ENCODE data around the gene SAA1. TPM values are rescaled to one million over a fixed set of nuclear protein-coding genes. Genes with fewer than 3 reads are reported as not detected.

SAA1 gene
- total RNA-seq, 1 donor from 2014 or later, result not detected

GRCh38 chr11:18248561-18248960 lies 17.5 kb upstream of the SAA1 start, which contains the start of gene SAA2:
Gene SAA2 (minus strand): TSS chr11:18248668. CDS start chr11:18248011, 657 bp downstream.
- Mint-ChIP-seq H3K4me3 (no peak within 1 kb of the TSS), H3K9me3 (no peaks in the 10 kb centered on the region), H3K36me3 (ENCODE audit: low read depth) (no peaks in the 10 kb centered on the region), H3K27ac (no peak within 1 kb of the TSS), H3K27me3 (no peaks in the 10 kb centered on the region), H3K4me1 (peaks cover 15% of the 10 kb centered on the region)
- intact Hi-C loops (cut with micrococcal nuclease), result loop anchor here (10.0 kb wide), 1 partner anchor 276 kb away; the partner anchor contains the start of gene TSG101
- CTCF ChIA-PET, result no interaction called here
- no peak for TF ChIP-seq CTCF (IDR thresholded peaks at IDR 0.05)
- ATAC-seq (ENCODE audit: low read depth) (no peak), DNase-seq (no peak)
- POLR2A ChIA-PET, result no interaction called here

- TF ChIP-seq CTCF (IDR thresholded peaks at IDR 0.05), result no peak
These were observed 12.8 kb upstream of the SAA1 start for GRCh38 chr11:18253233-18253632.

GRCh38 chr11:18253778-18254338 lies 12.2 kb upstream of the SAA1 start:
- TF ChIP-seq CTCF (IDR thresholded peaks at IDR 0.05), result no peak
- no peak overlapping the region for H3K4me3 Mint-ChIP-seq
- H3K27me3 Mint-ChIP-seq, result no peaks in the 10 kb centered on the region
- intact Hi-C loops (cut with micrococcal nuclease), result no loop called here
- H3K36me3 Mint-ChIP-seq (ENCODE audit: low read depth), result no peaks in the 10 kb centered on the region
- H3K27ac Mint-ChIP-seq, result no peak overlapping the region
- ATAC-seq (ENCODE audit: low read depth) (no peak), DNase-seq (no peak)
- no peaks in the 10 kb centered on the region for H3K9me3 Mint-ChIP-seq
- H3K4me1 Mint-ChIP-seq, result no peaks in the 10 kb centered on the region
- CTCF ChIA-PET, result no interaction called here
- POLR2A ChIA-PET, result no interaction called here

More at GRCh38 chr11:18253233-18253632, 12.8 kb upstream of the SAA1 start:
- Mint-ChIP-seq H3K4me3 (no peak overlapping the region), H3K9me3 (no peaks in the 10 kb centered on the region), H3K36me3 (ENCODE audit: low read depth) (no peaks in the 10 kb centered on the region), H3K4me1 (no peaks in the 10 kb centered on the region), H3K27me3 (no peaks in the 10 kb centered on the region), H3K27ac (no peak overlapping the region)
- ChIA-PET CTCF (no interaction called here), POLR2A (interaction anchor here (0.6 kb wide), 1 partner anchor 93 kb away, joined by 7 read pairs; no protein-coding TSS in a partner anchor)
- intact Hi-C loops (cut with micrococcal nuclease), result no loop called here
- ATAC-seq (ENCODE audit: low read depth) (no peak), DNase-seq (no peak)

GRCh38 chr11:18254781-18255361 lies 11.2 kb upstream of the SAA1 start:
- CTCF ChIA-PET, result no interaction called here
- H3K9me3 Mint-ChIP-seq, result no peaks in the 10 kb centered on the region

More at GRCh38 chr11:18254781-18255361, 11.2 kb upstream of the SAA1 start:
- no peaks in the 10 kb centered on the region for H3K36me3 Mint-ChIP-seq (ENCODE audit: low read depth)
- no peak overlapping the region for H3K4me3 Mint-ChIP-seq
- DNase-seq, result no peak
- ATAC-seq (ENCODE audit: low read depth), result no peak
- no peaks in the 10 kb centered on the region for H3K4me1 Mint-ChIP-seq
- H3K27ac Mint-ChIP-seq, result no peak overlapping the region
- no peaks in the 10 kb centered on the region for H3K27me3 Mint-ChIP-seq
- intact Hi-C loops (cut with micrococcal nuclease), result no loop called here
- POLR2A ChIA-PET, result no interaction called here
- no peak for TF ChIP-seq CTCF (IDR thresholded peaks at IDR 0.05)

Measured in activated B cell treated with CpG ODN at 0.5 μM for 24 hours (primary cell).